HG02623 (cell line): ENCODE measurements around the gene CRYBB1.

ENCODE experiments used
- ATAC-seq: cut with Tn5 transposase; IDR thresholded peaks from one replicate; pipeline ENCODE4 v1.9.1; 2021; ENCODE audit warnings: moderate library complexity; ENCODE audit not compliant: unreplicated experiment

The CRYBB1 gene

GRCh38 chr22:26610072-26610958, 7.5 kb downstream of the CRYBB1 start:
- ATAC-seq = peak; percentile 88

- ATAC-seq = no peak
Observed at GRCh38 chr22:26609287-26609686, 8.5 kb downstream of the CRYBB1 start.

- no peak for ATAC-seq
Observed at GRCh38 chr22:26608129-26608528, 9.7 kb downstream of the CRYBB1 start.

GRCh38 chr22:26606611-26607010, 11.2 kb downstream of the CRYBB1 start:
- ATAC-seq = no peak

GRCh38 chr22:26604368-26604767, 13.5 kb downstream of the CRYBB1 start:
- no peak for ATAC-seq

GRCh38 chr22:26602127-26602526, 15.7 kb downstream of the CRYBB1 start:
- no peak for ATAC-seq

- no peak for ATAC-seq
Observed at GRCh38 chr22:26601726-26602125, 16.1 kb downstream of the CRYBB1 start.

GRCh38 chr22:26599505-26599904, 18.3 kb downstream of the CRYBB1 start:
- ATAC-seq = no peak

- ATAC-seq = no peak
Observed at GRCh38 chr22:26597480-26597879, 20.3 kb downstream of the CRYBB1 start.

GRCh38 chr22:26597026-26597425, 20.8 kb downstream of the CRYBB1 start:
- ATAC-seq = no peak

- ATAC-seq = no peak
Observed at GRCh38 chr22:26593763-26594162, 24.1 kb downstream of the CRYBB1 start.

- ATAC-seq = peak; percentile 44
Observed at GRCh38 chr22:26592421-26592891, 25.4 kb downstream of the CRYBB1 start.

GRCh38 chr22:26589845-26590736, 27.7 kb downstream of the CRYBB1 start, which contains the start of gene TPST2:
Gene TPST2, minus strand, starts transcription at chr22:26590132. Its CDS starts 48,502 bp downstream, at chr22:26541630.
- ATAC-seq = peak; percentile 58

GRCh38 chr22:26589367-26589844, 28.4 kb downstream of the CRYBB1 start:
- ATAC-seq = peak; percentile 12

- ATAC-seq = no peak
Observed at GRCh38 chr22:26588729-26589366, 29.0 kb downstream of the CRYBB1 start.

- no peak for ATAC-seq
Observed at GRCh38 chr22:26587991-26588613, 29.7 kb downstream of the CRYBB1 start.

- ATAC-seq = no peak
Observed at GRCh38 chr22:26586556-26587325, 31.1 kb downstream of the CRYBB1 start.

GRCh38 chr22:26585104-26585790, 32.6 kb downstream of the CRYBB1 start:
- ATAC-seq = no peak

- no peak for ATAC-seq
Observed at GRCh38 chr22:26584010-26584409, 33.8 kb downstream of the CRYBB1 start.
